ENCODE results near the gene ZNF503.

The ZNF503 gene

DNA sequence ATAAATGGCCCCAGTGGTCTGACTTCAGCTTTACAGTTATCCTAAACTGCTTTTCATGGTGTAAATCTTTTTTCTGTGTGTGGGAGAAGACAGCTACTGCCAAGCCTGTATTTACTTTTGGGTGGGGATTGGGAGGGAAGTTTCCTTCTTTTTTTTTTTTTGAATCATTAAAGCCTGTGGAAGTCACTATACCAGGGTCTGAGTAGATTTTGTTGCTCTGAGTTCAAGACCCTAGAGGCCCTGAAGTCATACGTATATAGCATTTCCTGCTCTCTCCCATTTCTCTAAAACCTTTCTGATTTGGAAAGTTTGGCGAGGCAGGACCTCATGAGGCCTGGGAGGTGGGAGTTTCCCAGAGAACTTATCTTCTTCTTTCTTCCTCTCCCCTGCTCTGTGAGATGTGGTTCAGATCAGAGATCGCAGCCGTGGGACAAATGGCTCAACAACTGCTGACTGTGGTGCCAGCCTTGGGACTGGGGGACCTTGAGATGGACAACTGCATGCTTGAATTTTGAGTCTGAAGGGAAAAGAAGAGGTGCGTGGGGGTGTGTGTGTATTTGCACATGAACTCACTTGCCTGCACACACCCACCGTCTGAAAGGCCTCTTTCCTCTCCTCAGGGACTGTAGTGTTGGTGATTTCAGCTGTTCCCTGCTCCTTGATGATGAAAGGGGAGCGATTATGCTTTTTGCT is 48.0 kb upstream of the ZNF503 start:
- Histone ChIP-seq H3K9me3 (ENCODE audit: insufficient read depth, low read length) (no peaks in the 10 kb centered on the region), H3K27ac (ENCODE audit: low read length) (no peak overlapping the region), H3K36me3 (replicated peaks; ENCODE audit: low read depth, low read length) (no peaks in the 10 kb centered on the region), H3K9ac (ENCODE audit: low read length) (no peak overlapping the region), H3K79me2 (ENCODE audit: low read length) (no peaks in the 10 kb centered on the region), H3K4me3 (ENCODE audit: low read length) (no peak overlapping the region), H2AFZ (ENCODE audit: low read depth, low read length) (no peak overlapping the region), H3K27me3 (ENCODE audit: low read depth, low read length) (no peaks in the 10 kb centered on the region), H3K4me2 (ENCODE audit: low read length) (no peak overlapping the region), H4K20me1 (ENCODE audit: insufficient read depth, low read length) (no peaks in the 10 kb centered on the region), H3K4me1 (ENCODE audit: low read length) (no peaks in the 10 kb centered on the region)
- TF ChIP-seq EZH2phosphoT487 (IDR thresholded peaks at IDR 0.05; ENCODE audit: low read depth) (no peak), CTCF (IDR thresholded peaks at IDR 0.05; ENCODE audit: low read depth, low read length) (no peak)

DNA sequence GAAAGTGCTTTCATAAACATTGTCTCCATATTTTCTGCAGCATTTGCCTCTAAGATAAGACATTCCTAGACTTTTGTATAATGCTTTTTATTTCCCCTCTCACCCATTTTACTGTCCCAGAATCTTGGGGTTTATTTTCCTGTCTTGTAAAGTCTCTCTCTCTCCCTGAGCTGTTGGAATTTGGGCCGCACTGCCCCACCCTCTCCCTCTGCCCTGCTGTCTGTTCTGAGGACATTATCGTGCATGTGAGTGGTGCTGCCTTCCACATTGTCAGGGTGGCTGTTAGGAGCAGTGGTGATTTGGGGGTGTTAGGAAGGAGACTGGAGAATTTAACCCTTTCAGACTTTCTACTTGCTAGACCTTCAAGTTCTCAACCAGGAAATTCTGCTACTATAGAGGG is 46.6 kb upstream of the ZNF503 start:
- Histone ChIP-seq H3K9me3 (ENCODE audit: insufficient read depth, low read length) (no peaks in the 10 kb centered on the region), H3K4me1 (ENCODE audit: low read length) (no peaks in the 10 kb centered on the region)
- no peak for TF ChIP-seq CTCF (IDR thresholded peaks at IDR 0.05; ENCODE audit: low read depth, low read length)

GRCh38 chr10:75446508-75446907 is 44.9 kb upstream of the ZNF503 start:
- H3K9me3 ChIP-seq (ENCODE audit: insufficient read depth, low read length), result no peaks in the 10 kb centered on the region
- H3K27me3 ChIP-seq (ENCODE audit: low read depth, low read length), result no peaks in the 10 kb centered on the region
- H3K27ac ChIP-seq (ENCODE audit: low read length), result no peak overlapping the region
- no peaks in the 10 kb centered on the region for H3K36me3 ChIP-seq (replicated peaks; ENCODE audit: low read depth, low read length)
- no peak overlapping the region for H3K4me2 ChIP-seq (ENCODE audit: low read length)
- no peaks in the 10 kb centered on the region for H3K4me1 ChIP-seq (ENCODE audit: low read length)
- no peak overlapping the region for H3K4me3 ChIP-seq (ENCODE audit: low read length)
- H3K9ac ChIP-seq (ENCODE audit: low read length), result no peak overlapping the region
- H4K20me1 ChIP-seq (ENCODE audit: insufficient read depth, low read length), result no peaks in the 10 kb centered on the region
- H2AFZ ChIP-seq (ENCODE audit: low read depth, low read length), result no peak overlapping the region
- TF ChIP-seq CTCF (IDR thresholded peaks at IDR 0.05; ENCODE audit: low read depth, low read length), result no peak
- TF ChIP-seq EZH2phosphoT487 (IDR thresholded peaks at IDR 0.05; ENCODE audit: low read depth), result no peak
- no peaks in the 10 kb centered on the region for H3K79me2 ChIP-seq (ENCODE audit: low read length)

More for the DNA sequence above, 46.6 kb upstream of the ZNF503 start:
- no peaks in the 10 kb centered on the region for H3K36me3 ChIP-seq (replicated peaks; ENCODE audit: low read depth, low read length)
- H3K9ac ChIP-seq (ENCODE audit: low read length), result no peak overlapping the region
- no peaks in the 10 kb centered on the region for H4K20me1 ChIP-seq (ENCODE audit: insufficient read depth, low read length)
- H3K79me2 ChIP-seq (ENCODE audit: low read length), result no peaks in the 10 kb centered on the region
- no peak overlapping the region for H3K4me3 ChIP-seq (ENCODE audit: low read length)
- H3K27me3 ChIP-seq (ENCODE audit: low read depth, low read length), result no peaks in the 10 kb centered on the region
- no peak overlapping the region for H3K27ac ChIP-seq (ENCODE audit: low read length)
- H3K4me2 ChIP-seq (ENCODE audit: low read length), result no peak overlapping the region
- H2AFZ ChIP-seq (ENCODE audit: low read depth, low read length), result no peak overlapping the region

DNA sequence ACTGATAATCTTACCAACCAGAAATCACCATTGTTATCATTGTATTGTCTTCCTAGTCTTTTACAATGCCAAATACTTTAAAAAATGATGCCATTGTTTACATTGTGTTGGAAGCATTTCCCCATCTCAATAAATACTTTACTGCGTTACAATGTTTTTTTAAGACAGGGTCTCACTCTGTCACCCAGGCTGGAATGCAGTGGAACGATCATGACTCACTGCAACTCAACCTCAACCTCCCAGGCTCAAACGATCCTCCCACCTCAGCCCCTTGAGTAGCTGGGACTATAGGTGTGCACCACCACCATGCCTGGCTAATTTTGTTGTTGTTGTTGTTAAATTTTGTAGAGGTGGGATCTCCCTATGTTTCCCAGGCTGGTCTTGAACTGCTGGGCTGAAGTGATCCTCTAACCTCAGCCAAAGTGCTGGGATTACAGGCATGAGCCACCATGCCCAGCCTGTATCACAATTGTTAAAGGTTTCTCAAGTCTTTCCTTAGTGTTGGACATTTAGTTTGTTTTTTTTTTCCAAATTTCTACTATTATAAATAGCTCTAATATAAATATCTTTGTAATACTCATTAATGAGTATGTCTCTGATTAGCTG is 43.3 kb upstream of the ZNF503 start:
- Histone ChIP-seq H2AFZ (ENCODE audit: low read depth, low read length) (no peak overlapping the region), H3K4me3 (ENCODE audit: low read length) (no peak overlapping the region), H3K27ac (ENCODE audit: low read length) (no peak overlapping the region), H4K20me1 (ENCODE audit: insufficient read depth, low read length) (no peaks in the 10 kb centered on the region), H3K79me2 (ENCODE audit: low read length) (no peaks in the 10 kb centered on the region), H3K4me1 (ENCODE audit: low read length) (no peaks in the 10 kb centered on the region), H3K9me3 (ENCODE audit: insufficient read depth, low read length) (no peaks in the 10 kb centered on the region), H3K36me3 (replicated peaks; ENCODE audit: low read depth, low read length) (no peaks in the 10 kb centered on the region), H3K27me3 (ENCODE audit: low read depth, low read length) (no peaks in the 10 kb centered on the region), H3K9ac (ENCODE audit: low read length) (no peak overlapping the region), H3K4me2 (ENCODE audit: low read length) (no peak overlapping the region)
- TF ChIP-seq CTCF (IDR thresholded peaks at IDR 0.05; ENCODE audit: low read depth, low read length) (no peak), EZH2phosphoT487 (IDR thresholded peaks at IDR 0.05; ENCODE audit: low read depth) (no peak)

All from OCI-LY3 (cell line).